Caco-2 (cell line): ENCODE measurements around the gene SCN8A. TPM values are rescaled to one million over a fixed set of nuclear protein-coding genes. Genes with fewer than 3 reads are reported as not detected.

Source experiments
- BruUV-seq: library from RNA; stranded (reverse); fragments of 400-500 nt; replicated peaks from 2 replicates; lab custom pipeline; 2021; lab: Mats Ljungman, UMichigan
- CTCF ChIA-PET: fragments of 300-600 bp; sonication (Branson Sonifier 250); formaldehyde crosslinking; loops from one replicate; lab custom pipeline; 2022; ENCODE audit warnings: antibody characterized with exemption; lab: Charles Lee
- POLR2A ChIA-PET: fragments of 300-600 bp; sonication (Branson Sonifier 250); formaldehyde crosslinking; loops from one replicate; lab custom pipeline; 2022; ENCODE audit warnings: antibody characterized with exemption; lab: Charles Lee
- DNase-seq, 2 experiments: peaks; one replicate each; pipeline versions ENCODE4 v3.0.0 to v3.0.0-alpha.2; 2020 to 2022
- H3K27me3 ChIP-seq: replicated peaks from 2 replicates; pipeline ENCODE4 v1.6.0; 2011; ENCODE audit warnings: low read length; ENCODE audit not compliant: control insufficient read depth, insufficient read depth
- H3K36me3 ChIP-seq: 2 replicates; pipeline ENCODE4 v1.5.1; 2011; ENCODE audit warnings: low read length; ENCODE audit not compliant: control insufficient read depth, insufficient read depth
- H3K4me1 ChIP-seq: fragments of 250-450 bp; sonication (Bioruptor Pico); 2 replicates; pipeline ENCODE4 v1.5.1; 2020; ENCODE audit warnings: mild to moderate bottlenecking
- H3K4me3 ChIP-seq: 2 replicates; pipeline ENCODE4 v1.5.1; 2011; ENCODE audit warnings: low read depth, mild to moderate bottlenecking, control low read depth, low read length
- H3K9me3 ChIP-seq: fragments of 250-450 bp; sonication (Bioruptor Pico); 2 replicates; pipeline ENCODE4 v1.5.1; 2020; ENCODE audit warnings: mild to moderate bottlenecking, moderate library complexity
- H3K27ac Mint-ChIP-seq: one replicate; pipeline ENCODE4 v1.8.0; 2022; ENCODE audit warnings: mixed read lengths; ENCODE audit not compliant: unreplicated experiment
- H3K27me3 Mint-ChIP-seq: one replicate; pipeline ENCODE4 v1.8.0; 2022; ENCODE audit warnings: mixed read lengths; ENCODE audit not compliant: insufficient read depth, unreplicated experiment
- H3K36me3 Mint-ChIP-seq: one replicate; pipeline ENCODE4 v1.8.0; 2022; ENCODE audit warnings: mild to moderate bottlenecking, mixed read lengths; ENCODE audit not compliant: insufficient read depth, unreplicated experiment
- H3K4me1 Mint-ChIP-seq: one replicate; pipeline ENCODE4 v1.8.0; 2022; ENCODE audit warnings: low read depth, mixed read lengths; ENCODE audit not compliant: unreplicated experiment
- H3K4me3 Mint-ChIP-seq: one replicate; pipeline ENCODE4 v1.8.0; 2022; ENCODE audit warnings: mild to moderate bottlenecking, moderate library complexity, mixed read lengths; ENCODE audit not compliant: unreplicated experiment
- H3K9me3 Mint-ChIP-seq: one replicate; pipeline ENCODE4 v1.8.0; 2022; ENCODE audit warnings: mixed read lengths; ENCODE audit not compliant: unreplicated experiment
- intact Hi-C: fragments of 100-400 bp; cut with micrococcal nuclease; formaldehyde crosslinking; loops from one replicate; pipeline ENCODE4 v1.10.0; 2022; ENCODE audit not compliant: unreplicated experiment
- total RNA-seq: library from RNA; stranded (reverse); gene quantifications from 2 replicates; pipeline ENCODE4 v1.2.3, GENCODE V29; 2022
- TF ChIP-seq, protein P1 (sequence below), 2 experiments: fragments of 200-600 bp in 1 of 2; IDR thresholded peaks; 1 replicate in 1 of 2; 2 replicates in 1 of 2; pipeline versions ENCODE4 v1.5.1 to v1.8.0; 2011 to 2022; ENCODE audit warnings: antibody characterized with exemption in 1 of 2, control low read depth in 1 of 2, inconsistent platforms in 1 of 2, low read depth in 1 of 2, low read length in 1 of 2, mild to moderate bottlenecking in 1 of 2, moderate library complexity in 1 of 2; ENCODE audit not compliant: insufficient read depth in 1 of 2, severe bottlenecking in 1 of 2, unreplicated experiment in 1 of 2

Gene SCN8A
- total RNA-seq, 1 experiment from 2014 or later = 16.5 TPM

DNA sequence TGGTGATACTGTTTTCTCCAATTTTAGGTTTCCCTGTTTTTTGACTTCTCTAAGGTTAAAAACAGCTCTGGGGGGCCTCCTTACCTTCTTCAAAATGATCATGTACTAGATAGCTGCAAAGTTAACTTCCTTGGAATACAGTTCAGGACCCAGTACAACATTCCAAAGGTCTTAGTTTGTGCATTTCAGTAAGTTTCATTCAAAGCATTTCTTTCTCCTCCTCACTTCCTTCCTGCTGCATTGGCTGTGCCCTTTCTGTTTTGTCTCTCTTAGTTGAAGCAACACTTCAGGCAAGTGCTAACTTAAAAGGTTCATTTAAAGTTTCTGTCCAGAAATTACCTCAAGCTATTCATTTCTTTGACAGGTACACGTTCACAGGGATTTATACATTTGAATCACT, 95.7 kb downstream of the SCN8A start:
- POLR2A ChIA-PET = no interaction called here
- Mint-ChIP-seq H3K27me3 (no peaks in the 10 kb centered on the region), H3K27ac (peak overlapping the region; percentile 86), H3K4me3 (peak overlapping the region; percentile 40), H3K4me1 (peaks cover 48% of the 10 kb centered on the region), H3K36me3 (no peaks in the 10 kb centered on the region), H3K9me3 (no peaks in the 10 kb centered on the region)
- Histone ChIP-seq H3K27me3 (no peaks in the 10 kb centered on the region), H3K9me3 (no peaks in the 10 kb centered on the region), H3K4me3 (no peak overlapping the region), H3K36me3 (no peaks in the 10 kb centered on the region), H3K4me1 (peaks cover 34% of the 10 kb centered on the region)
- TF ChIP-seq, protein P1, sequence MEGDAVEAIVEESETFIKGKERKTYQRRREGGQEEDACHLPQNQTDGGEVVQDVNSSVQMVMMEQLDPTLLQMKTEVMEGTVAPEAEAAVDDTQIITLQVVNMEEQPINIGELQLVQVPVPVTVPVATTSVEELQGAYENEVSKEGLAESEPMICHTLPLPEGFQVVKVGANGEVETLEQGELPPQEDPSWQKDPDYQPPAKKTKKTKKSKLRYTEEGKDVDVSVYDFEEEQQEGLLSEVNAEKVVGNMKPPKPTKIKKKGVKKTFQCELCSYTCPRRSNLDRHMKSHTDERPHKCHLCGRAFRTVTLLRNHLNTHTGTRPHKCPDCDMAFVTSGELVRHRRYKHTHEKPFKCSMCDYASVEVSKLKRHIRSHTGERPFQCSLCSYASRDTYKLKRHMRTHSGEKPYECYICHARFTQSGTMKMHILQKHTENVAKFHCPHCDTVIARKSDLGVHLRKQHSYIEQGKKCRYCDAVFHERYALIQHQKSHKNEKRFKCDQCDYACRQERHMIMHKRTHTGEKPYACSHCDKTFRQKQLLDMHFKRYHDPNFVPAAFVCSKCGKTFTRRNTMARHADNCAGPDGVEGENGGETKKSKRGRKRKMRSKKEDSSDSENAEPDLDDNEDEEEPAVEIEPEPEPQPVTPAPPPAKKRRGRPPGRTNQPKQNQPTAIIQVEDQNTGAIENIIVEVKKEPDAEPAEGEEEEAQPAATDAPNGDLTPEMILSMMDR (IDR thresholded peaks at IDR 0.05; ENCODE audit: insufficient read depth in 1 of 2, low read depth in 1 of 2, low read length in 1 of 2, severe bottlenecking in 1 of 2, unreplicated experiment in 1 of 2) = no peak
- CTCF ChIA-PET = interaction anchor here (0.5 to 1.3 kb wide), 4 partner anchors 96 to 268 kb away, joined by 3 read pairs; no protein-coding TSS in a partner anchor
- BruUV-seq = no TSS peak
- DNase-seq = no peak
- intact Hi-C loops = loop anchor here (2.0 to 5.0 kb wide), 2 partner anchors 126 to 188 kb away; a partner anchor contains a TSS

DNA sequence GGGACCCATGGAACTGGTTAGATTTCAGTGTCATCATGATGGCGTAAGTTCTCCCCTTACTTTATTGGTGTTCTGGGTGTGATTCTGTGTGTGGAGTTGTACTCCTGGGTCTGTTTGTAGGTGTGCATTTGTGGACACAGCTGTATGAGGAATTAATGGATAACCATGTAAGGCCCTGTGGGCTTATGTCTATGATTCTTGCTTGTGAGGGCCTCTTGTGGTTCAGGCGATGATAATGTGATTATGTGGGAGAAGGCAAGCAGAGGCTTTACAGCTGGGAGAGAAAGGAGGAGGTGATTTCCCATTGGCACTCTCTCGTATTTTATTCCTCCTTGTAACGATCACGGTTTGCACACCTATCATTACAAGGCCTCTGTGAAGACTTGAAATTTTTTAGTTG, 96.1 kb downstream of the SCN8A start:
- CTCF ChIA-PET = interaction anchor here (0.9 to 1.3 kb wide), 3 partner anchors 127 to 268 kb away, joined by 3 read pairs; no protein-coding TSS in a partner anchor
- POLR2A ChIA-PET = no interaction called here
- Histone ChIP-seq H3K27me3 (no peaks in the 10 kb centered on the region), H3K36me3 (no peaks in the 10 kb centered on the region), H3K4me1 (peaks cover 34% of the 10 kb centered on the region), H3K4me3 (no peak overlapping the region), H3K9me3 (no peaks in the 10 kb centered on the region)
- TF ChIP-seq, protein P1 (IDR thresholded peaks at IDR 0.05; ENCODE audit: insufficient read depth in 1 of 2, low read depth in 1 of 2, low read length in 1 of 2, severe bottlenecking in 1 of 2, unreplicated experiment in 1 of 2) = peak in 1 of 2 experiments; percentile 43
- intact Hi-C loops = loop anchor here (2.0 to 5.0 kb wide), 2 partner anchors 125 to 188 kb away; a partner anchor contains a TSS
- Mint-ChIP-seq H3K9me3 (no peaks in the 10 kb centered on the region), H3K27ac (peak overlapping the region; percentile 86), H3K27me3 (no peaks in the 10 kb centered on the region), H3K4me3 (peak overlapping the region; percentile 40), H3K36me3 (no peaks in the 10 kb centered on the region), H3K4me1 (peaks cover 48% of the 10 kb centered on the region)
- DNase-seq = peak; percentile 70 to 72
- no TSS peak for BruUV-seq

DNA sequence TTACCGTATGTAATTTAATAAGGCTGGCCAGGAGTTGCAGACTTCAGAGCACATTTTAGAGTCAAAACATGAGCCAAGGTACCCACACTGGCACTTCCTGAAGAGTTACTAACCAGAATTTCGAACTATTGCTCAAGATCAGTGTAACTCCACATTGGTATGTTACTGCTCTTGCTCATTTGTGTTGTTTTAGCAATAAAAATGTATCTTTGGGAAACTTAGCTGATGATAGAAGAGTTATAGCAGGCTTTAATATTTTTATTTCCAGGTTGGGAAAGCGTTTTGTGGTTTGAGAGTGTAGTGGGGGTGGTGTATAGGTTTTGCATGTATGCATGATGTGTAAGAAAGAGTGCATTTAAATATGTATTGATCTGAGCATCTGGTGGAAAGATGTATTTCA, 96.6 kb downstream of the SCN8A start:
- Histone ChIP-seq H3K4me3 (no peak overlapping the region), H3K36me3 (no peaks in the 10 kb centered on the region), H3K27me3 (no peaks in the 10 kb centered on the region), H3K9me3 (no peaks in the 10 kb centered on the region), H3K4me1 (peaks cover 34% of the 10 kb centered on the region)
- TF ChIP-seq, protein P1 (IDR thresholded peaks at IDR 0.05; ENCODE audit: insufficient read depth in 1 of 2, low read depth in 1 of 2, low read length in 1 of 2, severe bottlenecking in 1 of 2, unreplicated experiment in 1 of 2) = no peak
- peak overlapping the region; percentile 86 for H3K27ac Mint-ChIP-seq
- no peaks in the 10 kb centered on the region for H3K27me3 Mint-ChIP-seq
- CTCF ChIA-PET = interaction anchor here (0.9 to 1.3 kb wide), 3 partner anchors 126 to 269 kb away, joined by 3 read pairs; no protein-coding TSS in a partner anchor
- no peaks in the 10 kb centered on the region for H3K36me3 Mint-ChIP-seq
- intact Hi-C loops = loop anchor here (2.0 to 5.0 kb wide), 2 partner anchors 125 to 187 kb away; a partner anchor contains a TSS
- H3K4me1 Mint-ChIP-seq = peaks cover 46% of the 10 kb centered on the region
- peak overlapping the region; percentile 40 for H3K4me3 Mint-ChIP-seq
- H3K9me3 Mint-ChIP-seq = no peaks in the 10 kb centered on the region
- DNase-seq = no peak
- TSS peak; percentile 54 for BruUV-seq
- POLR2A ChIA-PET = no interaction called here
